Measurements from ENCODE around the gene SRGAP2C.
"Not testable (repeated sequence)": the region's sequence is repeated elsewhere in the genome, so short reads cannot be mapped to it uniquely, and the experiment has no call there.

The SRGAP2C gene

GRCh38 chr1:121184290-121185127, at the start of gene SRGAP2C, which contains the start of gene FAM72B:
Gene SRGAP2C (plus strand): TSS chr1:121184975. CDS start chr1:121187447, 2,472 bp downstream.
Gene FAM72B (minus strand): TSS chr1:121184340. CDS start chr1:121183489, 851 bp downstream.
- peak; percentile 98 for DNase-seq (ENCODE audit: low spot score)

DNA sequence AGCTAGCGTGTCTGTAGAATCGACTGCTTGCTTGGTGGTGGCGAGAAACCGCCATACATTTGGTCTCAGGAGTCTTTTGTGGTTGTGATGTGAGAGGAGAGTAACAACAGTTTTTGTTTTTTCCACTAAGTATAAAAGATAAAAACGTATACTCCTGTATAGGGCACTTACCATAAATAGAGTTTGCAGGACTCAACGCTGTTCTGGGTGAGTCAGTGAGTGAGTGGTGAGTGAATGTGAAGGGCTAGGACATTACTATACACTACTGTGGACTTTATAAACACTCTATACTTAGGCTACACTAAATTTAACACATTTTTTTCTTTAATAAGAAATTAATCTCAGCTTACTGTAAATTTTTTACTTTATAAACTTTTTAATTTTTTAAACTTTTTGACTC, 44.4 kb upstream of the SRGAP2C start:
- DNase-seq (ENCODE audit: low spot score), result not testable (repeated sequence)

DNA sequence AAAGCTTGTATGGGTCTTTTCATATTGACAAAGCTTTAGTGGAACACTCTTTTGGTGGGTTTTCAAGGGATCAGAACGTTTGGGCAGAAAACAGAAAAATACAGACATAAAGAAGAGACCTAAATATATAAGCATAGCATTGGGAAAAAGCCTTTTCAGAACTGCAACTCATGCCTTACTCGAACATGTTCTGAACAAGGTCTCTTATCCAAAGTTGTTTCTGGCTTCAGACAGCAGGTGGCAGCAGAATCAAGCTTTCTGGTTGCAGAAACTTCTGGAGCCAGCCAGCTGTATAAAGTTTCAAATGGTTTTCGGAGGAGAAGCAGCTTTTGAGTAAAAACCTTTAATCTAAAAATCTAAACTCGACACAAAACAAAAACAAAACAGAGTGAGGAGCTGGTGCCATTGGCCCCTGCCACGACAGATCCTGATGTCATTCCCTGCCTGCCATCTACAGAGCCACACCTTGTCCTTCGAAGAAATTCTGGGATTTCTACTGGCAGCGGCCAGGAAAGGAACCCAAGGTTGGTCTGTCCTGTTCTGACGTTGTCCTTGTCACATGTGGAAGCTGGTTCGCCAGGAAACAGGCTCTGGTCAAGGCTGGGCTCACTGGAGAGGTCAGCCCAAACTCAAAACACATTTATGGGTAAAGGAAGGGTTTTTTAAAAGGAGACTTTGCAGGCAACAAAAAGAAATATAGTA, 36.1 kb upstream of the SRGAP2C start:
- DNase-seq (ENCODE audit: low spot score), result not testable (repeated sequence)

GRCh38 chr1:121151294-121151693, 33.5 kb upstream of the SRGAP2C start:
- DNase-seq (ENCODE audit: low spot score), result not testable (repeated sequence)

- not testable (repeated sequence) for DNase-seq (ENCODE audit: low spot score)
Measured at GRCh38 chr1:121152788-121153187, 32.0 kb upstream of the SRGAP2C start.

DNA sequence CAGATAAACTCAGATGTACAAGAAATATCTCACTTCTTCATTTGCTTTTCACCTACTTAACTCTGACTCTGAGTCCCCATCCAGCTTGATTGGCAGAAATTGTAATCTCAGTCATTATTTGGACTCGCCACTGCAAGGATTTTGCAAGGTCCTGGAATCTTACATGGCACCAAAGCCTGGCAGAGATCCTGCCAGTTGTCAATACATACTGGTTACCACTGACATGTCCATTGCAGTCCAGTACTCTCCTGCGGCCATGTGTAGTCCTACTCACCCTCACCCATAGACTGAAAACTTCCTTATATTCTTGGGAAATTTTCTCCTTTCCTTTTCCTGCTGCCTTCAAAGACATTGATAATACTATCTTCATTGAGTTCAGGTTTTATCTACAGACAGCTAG, 30.0 kb upstream of the SRGAP2C start:
- DNase-seq (ENCODE audit: low spot score), result not testable (repeated sequence)

- peak; percentile 5 for DNase-seq (ENCODE audit: low spot score)
Measured at GRCh38 chr1:121155671-121156358, 29.0 kb upstream of the SRGAP2C start.

DNA sequence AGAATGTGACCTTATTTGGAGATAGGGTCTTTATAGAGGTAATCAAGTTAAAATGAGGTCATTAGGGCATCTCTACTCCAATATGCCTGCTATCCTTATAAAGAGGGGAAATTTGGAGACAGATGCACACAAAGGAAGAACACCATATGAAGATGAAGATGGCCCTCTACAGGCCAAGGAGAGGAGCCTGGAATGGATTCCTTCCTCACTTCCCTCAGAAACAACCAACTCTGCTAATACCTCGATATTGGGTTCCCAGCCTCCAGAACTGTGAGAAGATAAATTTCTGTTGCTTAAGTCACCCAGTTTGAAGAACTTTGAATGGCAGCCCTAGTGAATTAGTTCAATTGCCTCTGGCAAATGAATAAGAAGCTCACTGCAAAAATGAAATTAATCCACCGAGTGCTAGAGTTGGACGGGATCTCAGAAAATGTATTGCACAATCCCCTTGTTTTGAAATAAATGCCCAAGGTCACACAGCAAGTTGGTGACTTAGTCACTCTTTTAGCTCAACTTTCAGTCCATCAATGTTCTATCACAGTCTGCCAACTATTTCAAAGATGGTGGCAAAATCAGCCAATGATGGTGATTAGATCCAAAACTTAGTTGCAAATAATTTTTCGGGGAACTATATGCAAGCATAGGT, 27.7 kb upstream of the SRGAP2C start:
- DNase-seq (ENCODE audit: low spot score), result not testable (repeated sequence)

DNA sequence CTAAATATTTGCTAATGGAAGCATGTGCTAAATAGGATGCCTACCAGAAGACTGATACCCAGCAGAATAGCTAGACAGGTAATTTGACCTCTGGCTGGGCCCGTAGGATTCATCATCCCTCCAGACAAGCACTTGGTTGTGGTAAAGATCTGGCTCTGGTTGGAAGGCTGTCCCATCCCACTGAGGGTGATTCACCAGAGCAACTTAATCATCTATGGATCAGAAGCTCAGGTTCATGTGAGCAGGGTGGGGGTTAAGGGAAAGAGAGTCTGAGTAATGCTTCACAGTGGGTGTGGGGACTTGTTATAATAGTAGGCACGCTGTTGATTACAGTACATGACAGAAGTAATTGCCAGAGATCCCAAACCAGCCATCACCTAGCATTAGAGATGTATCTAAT, 27.2 kb upstream of the SRGAP2C start:
- DNase-seq (ENCODE audit: low spot score), result not testable (repeated sequence)

DNA sequence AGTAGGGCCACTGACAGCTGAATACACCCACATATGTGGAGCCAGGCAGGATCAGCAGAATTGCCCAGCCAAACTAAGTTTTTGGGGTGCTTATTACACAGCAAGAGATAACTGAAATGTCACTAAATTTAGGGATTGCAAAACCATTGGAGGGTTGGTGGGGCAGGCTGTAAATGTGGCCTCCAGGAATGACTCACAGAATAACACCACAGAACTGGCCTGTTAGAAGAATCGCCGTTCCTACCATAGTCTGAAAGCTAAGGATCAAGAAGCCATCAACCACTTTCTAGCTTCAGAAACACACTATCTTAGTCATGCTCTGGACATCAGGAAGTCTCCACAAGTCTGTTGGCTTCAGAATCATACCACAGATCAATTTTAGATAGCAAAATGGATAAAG, 24.7 kb upstream of the SRGAP2C start:
- DNase-seq (ENCODE audit: low spot score), result not testable (repeated sequence)

GRCh38 chr1:121161199-121161901, 23.4 kb upstream of the SRGAP2C start:
- DNase-seq (ENCODE audit: low spot score), result not testable (repeated sequence)

DNA sequence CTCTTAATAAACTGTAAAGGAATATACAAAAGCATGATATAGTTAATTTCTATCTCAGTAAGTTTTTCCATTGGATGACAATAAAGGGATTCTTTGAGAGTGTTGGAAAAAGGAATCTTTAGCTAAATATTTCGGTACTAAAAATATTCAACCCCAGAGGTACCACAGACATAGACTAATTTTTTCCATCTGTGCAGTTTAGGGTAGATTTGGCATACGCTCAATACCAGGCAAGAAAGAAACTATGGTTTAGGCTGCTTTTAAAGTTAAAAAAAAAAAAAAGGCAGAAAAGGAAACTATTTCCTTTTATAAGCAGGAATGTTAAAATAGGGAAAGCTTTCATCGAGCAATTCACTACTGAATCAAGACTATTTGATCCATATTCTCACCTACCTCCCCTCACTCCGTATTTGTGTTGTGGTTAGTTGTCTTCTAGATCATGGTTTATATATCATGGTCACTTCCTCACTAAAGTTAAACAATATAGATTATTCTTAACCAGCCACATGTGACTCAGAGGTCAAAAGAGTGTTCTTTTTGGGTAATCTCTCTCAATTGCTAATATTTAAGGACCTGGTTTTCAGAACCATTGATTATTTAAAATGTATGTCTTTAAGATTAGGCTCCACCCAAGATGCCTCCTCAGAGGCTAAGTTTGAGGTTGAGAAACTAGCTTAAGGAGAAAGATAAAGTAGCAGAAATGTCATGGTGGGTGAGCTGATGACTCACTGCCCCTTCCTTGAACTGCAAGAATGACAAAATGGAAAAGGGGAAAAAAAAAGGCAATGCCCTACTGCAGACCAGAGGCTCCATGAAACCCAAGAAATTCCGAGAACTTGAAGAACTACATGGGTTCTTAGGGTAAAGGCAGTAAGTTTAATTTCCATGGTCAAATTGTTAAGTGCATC, 20.7 kb upstream of the SRGAP2C start:
- not testable (repeated sequence) for DNase-seq (ENCODE audit: low spot score)

GRCh38 chr1:121165296-121165695, 19.5 kb upstream of the SRGAP2C start:
- not testable (repeated sequence) for DNase-seq (ENCODE audit: low spot score)

GRCh38 chr1:121167225-121167738, 17.5 kb upstream of the SRGAP2C start:
- not testable (repeated sequence) for DNase-seq (ENCODE audit: low spot score)

DNA sequence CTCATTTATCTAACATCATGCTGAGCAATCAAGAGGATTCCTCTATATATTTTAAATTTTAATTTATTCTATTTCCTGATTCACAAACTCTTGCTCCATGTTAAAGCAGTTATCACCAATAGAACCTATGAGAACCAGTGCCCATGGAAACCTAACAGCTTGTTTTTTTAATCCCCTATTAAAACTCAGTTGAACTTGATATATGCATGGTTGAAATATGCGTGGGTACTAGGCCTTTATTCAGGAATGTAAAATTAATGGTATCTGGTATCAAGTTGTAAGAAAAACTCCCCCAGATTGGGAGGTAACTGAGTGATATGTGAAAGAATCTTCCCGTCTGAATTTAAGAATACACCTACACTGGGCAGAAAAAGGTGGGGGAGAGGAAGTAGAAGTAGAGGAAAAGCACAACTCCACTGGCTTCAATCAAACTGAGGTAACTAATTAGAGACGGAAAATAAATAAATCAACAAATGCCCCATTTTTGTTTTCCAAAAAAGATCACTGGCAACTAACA, 16.6 kb upstream of the SRGAP2C start:
- not testable (repeated sequence) for DNase-seq (ENCODE audit: low spot score)

GRCh38 chr1:121176649-121177048, 8.1 kb upstream of the SRGAP2C start:
- not testable (repeated sequence) for DNase-seq (ENCODE audit: low spot score)

DNA sequence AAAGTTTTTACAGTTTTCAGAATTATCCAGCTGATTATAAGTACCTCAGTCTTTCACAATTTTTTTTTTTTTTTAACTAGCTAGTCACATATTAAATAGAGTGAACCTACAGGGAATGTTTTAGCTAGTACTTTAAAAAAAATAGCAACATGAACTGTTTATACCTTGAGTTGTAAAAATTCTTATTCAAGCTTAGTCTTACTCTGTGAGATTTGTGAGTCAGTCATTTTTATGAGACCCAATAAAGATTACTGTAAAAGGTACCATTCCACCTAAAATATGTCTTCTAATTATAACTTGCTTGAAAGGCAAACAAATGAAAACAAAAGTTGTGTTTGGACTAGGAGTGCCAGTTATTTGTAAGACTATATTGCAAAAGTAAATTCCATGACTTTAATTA, 6.6 kb upstream of the SRGAP2C start:
- not testable (repeated sequence) for DNase-seq (ENCODE audit: low spot score)

GRCh38 chr1:121183867-121184266, 908 bp upstream of the SRGAP2C start:
- not testable (repeated sequence) for DNase-seq (ENCODE audit: low spot score)

DNA sequence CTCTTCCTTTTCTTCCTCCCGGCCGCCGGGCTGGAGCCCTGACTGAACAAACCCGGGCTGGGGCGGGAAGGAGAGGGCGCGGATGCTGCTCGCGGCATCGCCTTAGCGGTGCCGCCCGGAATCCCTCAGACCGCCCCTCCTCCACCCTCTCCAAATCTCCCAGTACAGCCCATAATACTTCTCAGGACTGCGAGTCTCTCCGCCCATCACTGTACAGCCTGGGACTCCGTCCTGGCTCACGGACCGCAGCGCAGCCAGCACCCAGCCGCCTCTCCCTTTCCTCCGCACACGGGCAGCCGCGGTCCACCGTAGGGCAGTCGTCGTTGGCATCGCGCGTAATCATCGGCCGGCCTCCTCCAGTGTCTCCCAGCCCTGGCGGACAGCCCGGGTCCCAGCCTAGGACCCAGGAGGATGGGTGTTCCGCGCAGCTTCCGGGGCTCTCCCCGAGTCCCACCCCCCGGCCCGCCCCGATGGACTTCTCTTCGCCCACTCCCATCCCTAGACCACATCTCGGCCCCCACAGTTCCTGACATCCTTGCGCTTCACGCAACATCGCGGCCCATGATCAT, 449 bp downstream of the SRGAP2C start:
- DNase-seq (ENCODE audit: low spot score), result not testable (repeated sequence)

Data from Ammon's horn (tissue), 1 donor.